ENCODE data around the gene TUBGCP4.

TUBGCP4 gene

GRCh38 chr15:43360821-43361220 lies 10.1 kb upstream of the TUBGCP4 start:
- Histone ChIP-seq H3K9me3 (ENCODE audit: control insufficient read depth, insufficient read depth, low read depth, low read length) (no peaks in the 10 kb centered on the region), H3K27ac (ENCODE audit: extremely low read depth, low read depth, low read length) (no peak overlapping the region), H3K4me1 (ENCODE audit: control insufficient read depth, insufficient read depth, low read length) (no peaks in the 10 kb centered on the region), H3K4me3 (ENCODE audit: low read depth, low read length) (no peak overlapping the region), H3K36me3 (ENCODE audit: control insufficient read depth in 2 of 2, insufficient read depth in 1 of 2, low read length in 2 of 2) (peaks cover 8 to 74% of the 10 kb centered on the region in 2 experiments)
- TF ChIP-seq ZBTB7A (tag by site-specific recombination; IDR thresholded peaks at IDR 0.05; ENCODE audit: low read depth) (no peak), PATZ1 (tag by site-specific recombination; IDR thresholded peaks at IDR 0.05) (no peak), ZNF311 (tag by site-specific recombination; IDR thresholded peaks at IDR 0.05; ENCODE audit: borderline replicate concordance) (no peak), ZNF112 (tag by site-specific recombination; IDR thresholded peaks at IDR 0.05) (no peak), ZNF610 (tag by site-specific recombination; IDR thresholded peaks at IDR 0.05; ENCODE audit: borderline replicate concordance) (no peak), ZFP41 (tag by site-specific recombination; IDR thresholded peaks at IDR 0.05; ENCODE audit: borderline replicate concordance) (no peak), PRDM1 (tag by site-specific recombination; IDR thresholded peaks at IDR 0.05) (no peak), ZBTB8A (tag by site-specific recombination; IDR thresholded peaks at IDR 0.05) (no peak), ATF2 (tag by site-specific recombination; IDR thresholded peaks at IDR 0.05; ENCODE audit: low read depth) (no peak), ZNF2 (tag by site-specific recombination; IDR thresholded peaks at IDR 0.05) (no peak), GLIS1 (tag by site-specific recombination; IDR thresholded peaks at IDR 0.05) (no peak)
- TF ChIP-seq, protein P1, sequence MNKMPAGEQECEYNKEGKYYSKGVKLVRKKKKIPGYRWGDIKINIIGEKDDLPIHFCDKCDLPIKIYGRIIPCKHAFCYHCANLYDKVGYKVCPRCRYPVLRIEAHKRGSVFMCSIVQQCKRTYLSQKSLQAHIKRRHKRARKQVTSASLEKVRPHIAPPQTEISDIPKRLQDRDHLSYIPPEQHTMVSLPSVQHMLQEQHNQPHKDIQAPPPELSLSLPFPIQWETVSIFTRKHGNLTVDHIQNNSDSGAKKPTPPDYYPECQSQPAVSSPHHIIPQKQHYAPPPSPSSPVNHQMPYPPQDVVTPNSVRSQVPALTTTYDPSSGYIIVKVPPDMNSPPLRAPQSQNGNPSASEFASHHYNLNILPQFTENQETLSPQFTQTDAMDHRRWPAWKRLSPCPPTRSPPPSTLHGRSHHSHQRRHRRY (tag by site-specific recombination; IDR thresholded peaks at IDR 0.05): no peak
- TF ChIP-seq, protein P2, sequence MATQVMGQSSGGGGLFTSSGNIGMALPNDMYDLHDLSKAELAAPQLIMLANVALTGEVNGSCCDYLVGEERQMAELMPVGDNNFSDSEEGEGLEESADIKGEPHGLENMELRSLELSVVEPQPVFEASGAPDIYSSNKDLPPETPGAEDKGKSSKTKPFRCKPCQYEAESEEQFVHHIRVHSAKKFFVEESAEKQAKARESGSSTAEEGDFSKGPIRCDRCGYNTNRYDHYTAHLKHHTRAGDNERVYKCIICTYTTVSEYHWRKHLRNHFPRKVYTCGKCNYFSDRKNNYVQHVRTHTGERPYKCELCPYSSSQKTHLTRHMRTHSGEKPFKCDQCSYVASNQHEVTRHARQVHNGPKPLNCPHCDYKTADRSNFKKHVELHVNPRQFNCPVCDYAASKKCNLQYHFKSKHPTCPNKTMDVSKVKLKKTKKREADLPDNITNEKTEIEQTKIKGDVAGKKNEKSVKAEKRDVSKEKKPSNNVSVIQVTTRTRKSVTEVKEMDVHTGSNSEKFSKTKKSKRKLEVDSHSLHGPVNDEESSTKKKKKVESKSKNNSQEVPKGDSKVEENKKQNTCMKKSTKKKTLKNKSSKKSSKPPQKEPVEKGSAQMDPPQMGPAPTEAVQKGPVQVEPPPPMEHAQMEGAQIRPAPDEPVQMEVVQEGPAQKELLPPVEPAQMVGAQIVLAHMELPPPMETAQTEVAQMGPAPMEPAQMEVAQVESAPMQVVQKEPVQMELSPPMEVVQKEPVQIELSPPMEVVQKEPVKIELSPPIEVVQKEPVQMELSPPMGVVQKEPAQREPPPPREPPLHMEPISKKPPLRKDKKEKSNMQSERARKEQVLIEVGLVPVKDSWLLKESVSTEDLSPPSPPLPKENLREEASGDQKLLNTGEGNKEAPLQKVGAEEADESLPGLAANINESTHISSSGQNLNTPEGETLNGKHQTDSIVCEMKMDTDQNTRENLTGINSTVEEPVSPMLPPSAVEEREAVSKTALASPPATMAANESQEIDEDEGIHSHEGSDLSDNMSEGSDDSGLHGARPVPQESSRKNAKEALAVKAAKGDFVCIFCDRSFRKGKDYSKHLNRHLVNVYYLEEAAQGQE (tag by site-specific recombination; IDR thresholded peaks at IDR 0.05): no peak
- ChIA-PET CTCF (interaction anchor here (0.5 to 0.9 kb wide), 2 partner anchors 26 to 41 kb away, joined by 3 read pairs; no protein-coding TSS in a partner anchor), POLR2A (no interaction called here)

- Histone ChIP-seq H3K4me1 (ENCODE audit: control insufficient read depth, insufficient read depth, low read length) (no peaks in the 10 kb centered on the region), H3K9me3 (ENCODE audit: control insufficient read depth, insufficient read depth, low read depth, low read length) (no peaks in the 10 kb centered on the region), H3K27ac (ENCODE audit: extremely low read depth, low read depth, low read length) (no peak overlapping the region), H3K36me3 (ENCODE audit: control insufficient read depth in 2 of 2, insufficient read depth in 1 of 2, low read length in 2 of 2) (peaks cover 8 to 80% of the 10 kb centered on the region in 2 experiments), H3K4me3 (ENCODE audit: low read depth, low read length) (no peak overlapping the region)
- ChIA-PET CTCF (interaction anchor here (0.9 kb wide), 1 partner anchor 27 kb away, joined by 3 read pairs; no protein-coding TSS in a partner anchor), POLR2A (no interaction called here)
- TF ChIP-seq ZNF596 (tag by site-specific recombination; IDR thresholded peaks at IDR 0.05) (no peak), SETDB1 (IDR thresholded peaks at IDR 0.05; ENCODE audit: insufficient read length, low read length) (peak; percentile 98)
These were observed 9.5 kb upstream of the TUBGCP4 start for GRCh38 chr15:43361313-43361903.

Measured in HEK293 (cell line).